HepG2 (cell line): ENCODE data around the gene RILPL1. TPM values are rescaled to one million over a fixed set of nuclear protein-coding genes. Genes with fewer than 3 reads are reported as not detected.
A peak's percentile ranks its signal among the peaks of the same experiment; 100 is the strongest.

ENCODE experiments used
- CHD2 ChIP-seq: IDR thresholded peaks from 2 replicates; pipeline ENCODE4 v1.6.1; 2011; ENCODE audit warnings: low read depth, low read length, improper control_type of control experiment
- ELF3 ChIP-seq: IDR thresholded peaks from 2 replicates; pipeline ENCODE4 v1.6.1; 2016; ENCODE audit warnings: missing genetic modification reagents, missing compliant biosample characterization
- FOXJ3 ChIP-seq: sonication (generic); formaldehyde crosslinking; IDR thresholded peaks from 2 replicates; pipeline ENCODE4 v1.4.0; 2020; ENCODE audit warnings: missing genetic modification reagents, mild to moderate bottlenecking, borderline replicate concordance
- KLF15 ChIP-seq: sonication (generic); formaldehyde crosslinking; IDR thresholded peaks from 2 replicates; pipeline ENCODE4 v1.8.1; 2023; ENCODE audit warnings: borderline replicate concordance, mild to moderate bottlenecking, inconsistent platforms, missing genetic modification reagents, mixed read lengths
- NFIC ChIP-seq: IDR thresholded peaks from 2 replicates; pipeline ENCODE4 v1.6.1; 2012; ENCODE audit warnings: mild to moderate bottlenecking, low read length, inconsistent platforms
- RAD21 ChIP-seq: fragments of 450-650 bp; formaldehyde crosslinking; IDR thresholded peaks from 2 replicates; pipeline ENCODE4 v1.5.0; 2020; ENCODE audit warnings: mild to moderate bottlenecking
- STAG1 ChIP-seq: sonication (generic); formaldehyde crosslinking; IDR thresholded peaks from 2 replicates; pipeline ENCODE4 v1.4.0; 2020; ENCODE audit warnings: missing genetic modification reagents
- ZNF281 ChIP-seq: sonication (generic); formaldehyde crosslinking; IDR thresholded peaks from 2 replicates; pipeline ENCODE4 v1.4.0; 2020; ENCODE audit warnings: missing genetic modification reagents, borderline replicate concordance
- ZNF333 ChIP-seq: sonication (generic); formaldehyde crosslinking; IDR thresholded peaks from 2 replicates; pipeline ENCODE4 v1.4.0; 2020; ENCODE audit warnings: mild to moderate bottlenecking, missing genetic modification reagents, borderline replicate concordance
- ZNF749 ChIP-seq: sonication (generic); formaldehyde crosslinking; IDR thresholded peaks from 2 replicates; pipeline ENCODE4 v1.8.0; 2022; ENCODE audit warnings: mild to moderate bottlenecking, missing genetic modification reagents, moderate library complexity, borderline replicate concordance
- ZNF777 ChIP-seq: sonication (generic); formaldehyde crosslinking; IDR thresholded peaks from 2 replicates; pipeline ENCODE4 v1.4.0; 2020; ENCODE audit warnings: missing genetic modification reagents
- ZSCAN25 ChIP-seq: sonication (generic); formaldehyde crosslinking; IDR thresholded peaks from 2 replicates; pipeline ENCODE4 v1.8.0; 2022; ENCODE audit warnings: mild to moderate bottlenecking, missing genetic modification reagents
- polyA plus RNA-seq, 8 experiments: library from polyadenylated mRNA; depleted of rRNA in 3 of 8; stranded (reverse) in 7 of 8; unstranded in 1 of 8; fragments of >200 nt; fragmentation: Illumina TruSeq in 4 of 8; extraction: Trizol in 4 of 8; gene quantifications; 2 replicates each; pipeline versions ENCODE4 v1.2.1 to v1.2.3, GENCODE V29; 2011 to 2016; ENCODE audit warnings: low read depth in 4 of 8, missing spikeins in 1 of 8, mixed read lengths in 1 of 8; ENCODE audit not compliant: insufficient read depth in 1 of 8
- total RNA-seq, 5 experiments: library from RNA; depleted of rRNA; stranded (reverse); fragments of >200 nt; fragmentation: Illumina TruSeq; extraction: Trizol; gene quantifications; 2 replicates each; pipeline ENCODE4 v1.2.3, GENCODE V29; 2016; ENCODE audit warnings: low read depth in 1 of 5
- TF ChIP-seq, protein P1 (sequence below): sonication (generic); formaldehyde crosslinking; IDR thresholded peaks from 2 replicates; pipeline ENCODE4 v1.4.0; 2020; ENCODE audit warnings: mild to moderate bottlenecking, missing genetic modification reagents
- TF ChIP-seq, protein P2 (sequence below): sonication (generic); formaldehyde crosslinking; IDR thresholded peaks from 2 replicates; pipeline ENCODE4 v1.8.1; 2023; ENCODE audit warnings: missing genetic modification reagents, mild to moderate bottlenecking, borderline replicate concordance
- TF ChIP-seq, protein P3 (sequence below): IDR thresholded peaks from 2 replicates; pipeline ENCODE4 v1.6.1; 2016; ENCODE audit warnings: mild to moderate bottlenecking, missing biosample characterization, missing genetic modification reagents
- TF ChIP-seq, protein P4 (sequence below): sonication (generic); formaldehyde crosslinking; IDR thresholded peaks from 2 replicates; pipeline ENCODE4 v1.8.0; 2022; ENCODE audit warnings: mild to moderate bottlenecking, missing genetic modification reagents, moderate library complexity

Gene RILPL1
- total and polyA plus RNA-seq, 2 of the 13 experiments (the other 11 are each of a cell fraction or from before 2014, with no cell fraction given): 5.8 to 28.4 TPM

DNA sequence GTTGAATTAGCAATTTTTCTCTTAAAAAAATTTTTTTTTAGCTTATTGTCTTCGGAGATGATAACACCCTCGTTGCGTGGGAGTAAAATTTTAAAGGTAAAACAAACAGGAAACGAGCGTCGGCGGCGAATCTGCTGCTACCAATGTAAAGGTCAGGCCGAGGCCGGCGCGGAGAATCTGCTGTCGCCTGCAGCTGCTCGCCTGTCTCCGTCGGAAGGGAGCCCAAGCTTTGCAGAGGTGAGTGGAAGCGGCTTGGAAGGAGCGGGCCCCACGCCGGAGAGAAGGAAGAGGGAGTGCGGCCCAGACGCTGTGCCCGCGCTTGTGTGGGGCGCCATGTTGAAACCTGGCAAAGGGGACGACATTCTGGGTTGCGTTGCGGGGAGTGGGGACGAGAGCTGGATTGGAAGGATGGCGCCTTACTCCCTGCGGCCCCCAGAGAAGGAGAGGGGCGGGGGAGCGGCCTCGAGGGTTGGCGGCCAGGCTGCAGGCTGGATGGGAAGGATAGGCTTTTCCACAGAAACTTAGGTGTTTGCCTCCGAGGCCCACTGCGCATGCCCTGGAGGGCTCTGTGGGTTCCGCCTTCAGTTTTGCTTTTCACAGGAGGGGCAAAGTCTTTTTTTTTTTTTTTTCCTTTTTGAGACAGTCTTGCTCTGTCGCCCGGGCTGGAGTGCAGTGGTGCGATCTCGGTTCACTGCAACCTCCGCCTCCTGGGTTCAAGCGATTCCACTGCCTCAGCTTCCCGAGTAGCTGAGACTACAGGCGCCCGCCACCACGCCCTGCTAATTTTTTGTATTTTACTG lies 75.3 kb downstream of the RILPL1 start, which contains the start of gene SNRNP35 (continued):
- TF ChIP-seq, protein P1, sequence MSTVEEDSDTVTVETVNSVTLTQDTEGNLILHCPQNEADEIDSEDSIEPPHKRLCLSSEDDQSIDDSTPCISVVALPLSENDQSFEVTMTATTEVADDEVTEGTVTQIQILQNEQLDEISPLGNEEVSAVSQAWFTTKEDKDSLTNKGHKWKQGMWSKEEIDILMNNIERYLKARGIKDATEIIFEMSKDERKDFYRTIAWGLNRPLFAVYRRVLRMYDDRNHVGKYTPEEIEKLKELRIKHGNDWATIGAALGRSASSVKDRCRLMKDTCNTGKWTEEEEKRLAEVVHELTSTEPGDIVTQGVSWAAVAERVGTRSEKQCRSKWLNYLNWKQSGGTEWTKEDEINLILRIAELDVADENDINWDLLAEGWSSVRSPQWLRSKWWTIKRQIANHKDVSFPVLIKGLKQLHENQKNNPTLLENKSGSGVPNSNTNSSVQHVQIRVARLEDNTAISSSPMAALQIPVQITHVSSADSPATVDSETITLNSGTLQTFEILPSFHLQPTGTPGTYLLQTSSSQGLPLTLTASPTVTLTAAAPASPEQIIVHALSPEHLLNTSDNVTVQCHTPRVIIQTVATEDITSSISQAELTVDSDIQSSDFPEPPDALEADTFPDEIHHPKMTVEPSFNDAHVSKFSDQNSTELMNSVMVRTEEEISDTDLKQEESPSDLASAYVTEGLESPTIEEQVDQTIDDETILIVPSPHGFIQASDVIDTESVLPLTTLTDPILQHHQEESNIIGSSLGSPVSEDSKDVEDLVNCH: no peak
- TF ChIP-seq NFIC (0 out of 2 replicates have a peak, but pooled peaks have one; percentile 21), CHD2 (no peak), ZSCAN25 (CRISPR knock-in tag) (peak; percentile 99), ZNF333 (CRISPR knock-in tag) (no peak; the same call in 1 of the 2 replicates), FOXJ3 (0 out of 2 replicates have a peak, but pooled peaks have one; percentile 54), KLF15 (0 out of 2 replicates have a peak, but pooled peaks have one; percentile 64), RAD21 (CRISPR knock-in tag) (no peak; the same call in 1 of the 2 replicates), ZNF777 (CRISPR knock-in tag) (peak; percentile 95), ZNF749 (CRISPR knock-in tag) (no peak; the same call in 1 of the 2 replicates), ZNF281 (CRISPR knock-in tag) (peak; percentile 26; the same call in 1 of the 2 replicates), ELF3 (CRISPR knock-in tag) (peak; percentile 68), STAG1 (no peak)
- TF ChIP-seq, protein P2, sequence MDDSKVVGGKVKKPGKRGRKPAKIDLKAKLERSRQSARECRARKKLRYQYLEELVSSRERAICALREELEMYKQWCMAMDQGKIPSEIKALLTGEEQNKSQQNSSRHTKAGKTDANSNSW (CRISPR knock-in tag): no peak
- TF ChIP-seq, protein P3, sequence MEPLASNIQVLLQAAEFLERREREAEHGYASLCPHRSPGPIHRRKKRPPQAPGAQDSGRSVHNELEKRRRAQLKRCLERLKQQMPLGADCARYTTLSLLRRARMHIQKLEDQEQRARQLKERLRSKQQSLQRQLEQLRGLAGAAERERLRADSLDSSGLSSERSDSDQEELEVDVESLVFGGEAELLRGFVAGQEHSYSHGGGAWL: no peak; the same call in 1 of the 2 replicates
- TF ChIP-seq, protein P4, sequence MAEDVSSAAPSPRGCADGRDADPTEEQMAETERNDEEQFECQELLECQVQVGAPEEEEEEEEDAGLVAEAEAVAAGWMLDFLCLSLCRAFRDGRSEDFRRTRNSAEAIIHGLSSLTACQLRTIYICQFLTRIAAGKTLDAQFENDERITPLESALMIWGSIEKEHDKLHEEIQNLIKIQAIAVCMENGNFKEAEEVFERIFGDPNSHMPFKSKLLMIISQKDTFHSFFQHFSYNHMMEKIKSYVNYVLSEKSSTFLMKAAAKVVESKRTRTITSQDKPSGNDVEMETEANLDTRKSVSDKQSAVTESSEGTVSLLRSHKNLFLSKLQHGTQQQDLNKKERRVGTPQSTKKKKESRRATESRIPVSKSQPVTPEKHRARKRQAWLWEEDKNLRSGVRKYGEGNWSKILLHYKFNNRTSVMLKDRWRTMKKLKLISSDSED (CRISPR knock-in tag): no peak
